Endothelial cell of hepatic sinusoid (primary cell): ENCODE data around the gene MGMT.

Experiments
- in situ Hi-C: cut with HindIII; loops from 2 replicates; pipeline ENCODE4 v1.10.0; 2017; ENCODE audit warnings: low sequenced_read_pairs

Gene MGMT

DNA sequence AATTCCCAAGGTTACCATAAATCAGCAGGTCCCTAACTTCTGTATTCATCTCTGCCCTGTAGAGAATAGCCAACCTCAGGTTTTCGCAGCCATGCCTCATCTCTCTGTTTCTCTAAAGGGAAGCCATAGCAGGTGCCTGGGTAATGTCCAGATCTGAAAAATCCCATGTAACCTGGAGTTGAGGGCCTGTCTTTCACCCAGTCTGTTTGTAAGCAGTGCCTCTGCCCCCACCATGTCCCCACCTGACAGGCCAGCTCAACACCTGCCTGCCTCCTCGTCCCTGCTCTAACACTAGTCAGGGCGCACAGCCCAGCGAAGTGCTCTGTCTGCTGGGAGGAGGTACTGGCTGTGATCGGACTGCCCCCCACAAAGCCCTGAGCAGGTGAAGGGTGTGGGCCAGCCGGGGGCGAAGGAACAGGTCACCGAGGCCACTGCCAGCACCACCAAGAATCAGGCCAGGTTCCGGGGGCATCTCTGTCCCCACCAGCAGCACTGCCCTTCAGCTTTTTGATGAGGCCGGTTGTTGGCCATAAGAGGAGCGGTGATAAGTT is 210.4 kb downstream of the MGMT start:
- in situ Hi-C loops: no loop called here

DNA sequence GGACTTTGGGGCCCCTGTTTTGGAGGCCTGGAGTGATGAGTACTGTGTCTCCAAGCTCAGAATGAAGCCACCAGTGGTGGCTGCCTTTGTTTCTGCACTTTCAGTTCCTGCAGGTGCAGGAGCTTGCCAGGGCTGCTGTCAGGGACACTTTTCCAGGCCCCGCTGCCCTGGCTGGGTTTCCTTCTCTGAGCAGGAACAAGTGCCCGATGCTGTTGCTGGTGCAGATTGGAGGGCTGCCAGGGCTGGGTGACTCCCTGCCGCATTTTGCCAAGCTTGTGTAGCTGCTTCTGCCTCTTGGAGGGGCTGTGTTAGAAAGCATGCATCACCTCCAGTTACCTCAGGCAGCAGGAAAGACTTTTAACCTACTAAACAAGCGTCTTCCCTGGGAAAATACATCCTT is 211.1 kb downstream of the MGMT start:
- in situ Hi-C loops: no loop called here

DNA sequence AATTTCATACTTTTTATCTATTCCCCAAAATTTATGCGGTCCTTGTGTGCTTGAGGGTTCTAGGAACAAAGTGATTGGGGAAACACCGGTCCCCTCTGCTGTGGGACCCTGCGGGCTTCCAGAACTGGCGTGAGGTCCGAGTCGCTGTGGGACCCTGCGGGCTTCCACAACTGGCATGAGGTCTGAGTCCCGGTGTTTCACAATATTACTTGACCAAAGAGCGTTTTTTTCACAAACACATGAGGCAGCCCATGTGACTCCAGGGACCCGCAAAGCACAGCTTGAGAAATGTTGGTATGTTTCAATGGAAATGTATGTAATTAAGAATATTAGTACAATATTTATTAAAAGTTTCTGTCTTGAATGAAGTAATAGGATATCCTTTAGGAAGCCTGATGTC is 212.2 kb downstream of the MGMT start:
- in situ Hi-C loops: no loop called here

DNA sequence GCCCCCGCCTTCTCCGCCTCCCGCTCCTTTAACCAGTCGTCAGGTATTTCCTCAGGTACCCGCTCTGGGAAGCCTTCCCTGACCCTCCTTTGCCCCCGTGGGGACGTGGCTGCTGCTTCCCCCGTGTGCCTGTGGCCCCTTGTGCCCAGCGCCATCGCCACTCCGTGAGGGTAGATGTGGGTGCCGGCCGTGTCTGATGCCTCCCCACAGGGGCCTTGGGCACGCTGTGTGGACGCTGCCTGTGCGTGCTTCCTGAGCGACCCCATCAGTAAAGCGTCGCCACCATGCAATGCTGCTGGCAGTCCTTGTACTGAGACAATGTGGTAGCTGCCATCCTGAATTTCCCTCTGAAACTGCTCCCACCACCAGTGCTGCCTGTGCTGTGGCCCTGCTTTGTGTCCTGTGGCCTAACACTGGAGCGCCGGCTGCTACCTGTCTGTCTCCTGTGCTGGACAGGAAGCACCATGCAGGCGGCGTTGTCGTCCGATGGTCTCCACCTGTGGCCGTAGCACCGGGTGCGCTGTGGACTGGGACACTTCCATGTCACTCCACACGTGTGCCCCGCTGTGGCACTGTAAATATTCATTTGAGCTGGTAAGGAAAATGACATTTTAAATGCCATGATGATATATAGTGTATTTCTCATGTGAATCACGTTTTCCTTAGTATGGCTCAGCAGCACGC is 213.8 kb downstream of the MGMT start:
- in situ Hi-C loops: no loop called here

DNA sequence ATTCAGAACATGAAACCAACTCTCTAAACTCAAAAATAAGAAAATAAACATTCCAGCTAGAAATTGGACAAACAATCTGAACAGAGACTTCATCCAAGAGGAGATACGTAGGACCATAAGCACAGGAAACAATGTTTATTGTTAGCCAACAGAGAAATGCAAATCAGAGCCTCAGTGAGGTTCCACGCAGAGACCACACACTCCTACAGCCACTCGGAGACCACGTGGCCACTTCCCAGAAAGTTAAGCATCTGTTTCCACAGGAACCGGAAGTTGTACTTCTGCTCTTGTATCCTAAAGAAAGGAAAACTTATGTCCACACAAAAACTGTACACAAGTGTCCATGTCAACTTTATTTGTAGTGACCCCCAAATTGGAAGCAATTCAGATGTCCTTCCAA is 214.8 kb downstream of the MGMT start:
- in situ Hi-C loops: no loop called here

DNA sequence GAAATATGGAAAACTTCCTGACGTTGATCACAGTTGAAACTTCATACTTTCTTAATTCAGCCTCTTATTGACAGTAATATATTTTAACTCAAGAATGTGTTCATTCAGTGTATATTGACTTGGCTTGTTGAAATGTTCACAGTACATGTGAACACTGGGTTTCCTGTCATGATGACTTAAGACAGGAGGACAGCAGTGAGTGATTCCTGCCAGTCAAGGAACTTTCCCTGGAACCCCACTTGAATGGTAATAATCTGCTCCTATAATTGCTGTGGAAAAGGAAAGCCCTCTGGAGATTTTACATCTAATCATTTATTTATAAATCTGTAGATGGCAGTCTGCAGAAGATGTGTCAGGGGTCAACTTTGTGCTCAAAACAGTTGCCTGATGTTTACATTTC is 216.5 kb downstream of the MGMT start:
- in situ Hi-C loops: no loop called here

DNA sequence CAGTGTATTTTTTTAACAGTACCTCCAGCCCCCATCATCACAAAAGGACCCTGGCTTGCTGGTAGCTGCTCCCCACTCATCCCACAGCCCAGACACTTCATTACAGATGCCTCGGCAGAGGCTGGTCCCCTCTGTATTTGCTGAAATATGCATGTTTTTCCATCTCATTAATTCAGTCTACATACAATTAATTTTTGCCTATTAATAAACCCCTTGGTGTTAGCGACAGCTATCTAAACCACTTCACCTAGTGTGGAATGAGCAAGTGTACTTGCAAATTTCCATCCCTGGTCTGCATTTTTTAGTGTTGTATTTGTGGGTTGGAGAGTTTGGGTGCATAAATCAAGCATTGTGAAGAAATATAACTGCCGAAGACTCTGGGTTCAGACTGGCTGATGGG is 216.9 kb downstream of the MGMT start:
- in situ Hi-C loops: no loop called here

DNA sequence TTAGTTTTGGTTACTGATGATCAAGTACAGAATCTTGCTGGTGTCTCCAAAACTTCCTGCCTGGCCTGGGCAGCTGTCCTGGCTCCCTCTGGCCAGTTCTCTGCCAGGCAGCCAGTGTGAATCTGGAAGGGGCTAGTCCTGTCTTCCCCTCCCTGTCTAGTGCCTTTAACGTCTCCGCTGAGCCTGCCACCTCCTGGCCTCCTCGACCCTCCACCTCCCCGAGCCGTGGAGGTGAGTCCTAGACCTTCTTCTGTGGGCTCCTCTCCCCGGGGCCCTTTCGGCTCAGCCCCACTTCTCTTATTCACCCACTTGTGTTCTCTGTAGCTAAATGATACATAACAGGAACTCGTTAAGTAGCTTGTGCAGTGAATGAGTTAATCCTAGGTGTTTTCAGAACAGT is 218.2 kb downstream of the MGMT start:
- in situ Hi-C loops: no loop called here

DNA sequence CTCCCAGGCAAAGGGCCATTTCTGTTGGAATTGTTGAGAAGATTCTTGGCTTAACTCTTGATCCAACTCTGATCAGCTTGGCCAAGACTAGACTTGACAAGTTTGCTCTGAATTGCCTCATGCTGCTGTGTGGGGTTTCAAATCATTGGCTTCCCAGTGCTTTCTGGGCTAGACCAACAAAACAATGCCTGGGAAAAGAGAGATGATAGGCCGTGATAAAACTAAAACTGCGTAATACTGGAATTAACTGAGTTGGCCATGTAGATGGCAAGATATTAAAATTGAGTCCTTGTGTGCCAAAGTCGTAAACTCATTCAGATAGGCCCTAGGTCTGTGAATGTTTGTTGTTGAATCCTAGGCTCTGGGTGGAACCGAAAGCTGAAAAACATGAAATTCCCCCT is 222.6 kb downstream of the MGMT start:
- in situ Hi-C loops: no loop called here

DNA sequence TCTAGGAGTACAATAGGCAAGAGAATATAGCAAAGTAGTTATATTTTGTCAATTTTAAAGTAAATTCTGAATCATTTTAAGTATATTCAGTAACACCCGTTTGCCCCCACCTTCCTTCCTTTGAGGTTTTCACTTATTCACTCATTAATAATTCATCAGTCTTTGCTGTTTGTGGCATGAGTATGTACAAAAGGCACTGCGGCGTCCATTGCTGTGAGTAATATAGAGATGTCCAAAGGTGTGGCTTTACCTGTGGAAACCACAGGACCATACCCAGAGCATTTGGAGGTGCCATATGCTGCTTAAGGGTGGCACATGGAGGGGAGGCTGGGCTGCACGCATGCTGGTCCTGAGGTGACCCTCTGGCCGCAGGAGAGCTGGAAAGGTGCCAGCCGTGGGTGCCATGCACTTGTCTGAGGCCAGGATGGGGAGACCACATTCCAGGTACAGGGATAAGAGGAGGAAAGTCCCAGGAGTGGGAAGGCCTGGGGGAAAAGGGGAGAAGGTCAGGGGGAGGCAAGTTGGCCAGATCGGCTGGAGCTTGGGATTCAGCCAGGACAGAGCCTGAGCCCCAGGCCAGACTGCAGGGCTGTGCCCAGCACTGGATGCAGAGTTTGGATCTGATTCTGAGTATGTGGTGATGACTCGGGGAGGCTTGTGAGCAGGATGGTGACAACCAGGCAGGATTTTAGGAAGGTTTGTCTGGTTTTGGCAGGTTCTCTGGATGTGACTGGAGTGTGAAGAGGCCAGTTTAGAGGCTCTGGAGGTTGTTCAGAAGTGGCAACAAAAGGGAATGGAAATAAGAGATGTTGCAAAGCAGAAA is 223.4 kb downstream of the MGMT start:
- in situ Hi-C loops: no loop called here

DNA sequence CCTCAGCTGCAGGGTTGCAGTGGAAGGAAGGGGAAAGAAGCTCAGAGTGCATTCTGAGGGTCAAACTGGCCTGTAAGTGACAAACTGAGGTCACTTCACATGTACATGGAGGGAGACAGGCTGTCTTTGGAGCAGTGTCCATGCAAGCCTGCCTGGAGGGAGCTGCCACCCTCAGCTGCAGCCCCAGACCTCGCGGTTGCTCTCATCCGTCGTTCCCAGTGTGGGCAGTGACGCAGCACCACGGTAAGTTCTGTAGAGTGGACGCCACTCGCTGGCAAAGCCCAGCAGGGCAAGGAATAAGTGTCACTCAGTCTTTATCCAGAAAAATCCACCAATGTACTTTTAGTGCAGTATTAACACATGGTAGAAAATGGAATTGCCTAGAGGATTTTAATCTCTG is 225.7 kb downstream of the MGMT start:
- in situ Hi-C loops: no loop called here

DNA sequence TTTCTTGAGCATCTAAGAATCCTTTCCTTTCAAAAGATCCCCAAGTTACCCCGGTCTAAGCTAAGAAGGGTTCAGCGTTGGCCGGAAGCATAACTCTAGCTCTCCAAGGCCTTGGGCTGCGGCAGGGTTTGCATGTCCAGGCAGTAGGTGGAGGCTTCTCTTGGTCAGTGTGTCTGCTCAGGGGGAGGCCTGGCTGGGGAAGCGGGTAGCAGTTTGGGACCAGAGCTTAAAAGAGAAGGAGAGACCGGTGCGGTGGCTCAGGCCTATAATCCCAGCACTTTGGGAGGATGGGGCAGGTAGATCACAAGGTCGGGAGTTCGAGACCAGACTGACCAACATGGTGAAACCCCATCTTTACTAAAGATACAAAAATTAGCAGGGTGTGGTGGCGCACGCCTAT is 226.3 kb downstream of the MGMT start:
- in situ Hi-C loops: no loop called here

DNA sequence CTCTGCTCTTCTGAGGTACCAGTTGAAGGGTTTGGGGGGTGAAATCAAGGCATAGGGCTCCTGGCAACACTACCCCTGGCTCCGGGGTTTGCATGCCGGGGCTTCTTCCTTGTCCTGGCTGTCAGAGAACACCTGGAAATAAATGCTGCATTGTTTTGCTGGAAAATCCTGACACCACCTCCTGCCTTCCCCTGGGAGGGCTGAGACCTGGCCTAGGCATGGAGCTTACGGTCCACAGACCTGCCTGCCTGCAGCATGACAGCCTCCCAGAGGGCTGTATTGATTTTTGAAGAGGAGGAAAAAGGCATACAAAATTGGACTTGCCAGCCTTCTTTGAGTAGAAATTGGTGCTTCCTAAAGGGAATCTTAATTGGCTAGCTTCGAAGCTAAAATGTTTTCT is 227.1 kb downstream of the MGMT start:
- in situ Hi-C loops: no loop called here

DNA sequence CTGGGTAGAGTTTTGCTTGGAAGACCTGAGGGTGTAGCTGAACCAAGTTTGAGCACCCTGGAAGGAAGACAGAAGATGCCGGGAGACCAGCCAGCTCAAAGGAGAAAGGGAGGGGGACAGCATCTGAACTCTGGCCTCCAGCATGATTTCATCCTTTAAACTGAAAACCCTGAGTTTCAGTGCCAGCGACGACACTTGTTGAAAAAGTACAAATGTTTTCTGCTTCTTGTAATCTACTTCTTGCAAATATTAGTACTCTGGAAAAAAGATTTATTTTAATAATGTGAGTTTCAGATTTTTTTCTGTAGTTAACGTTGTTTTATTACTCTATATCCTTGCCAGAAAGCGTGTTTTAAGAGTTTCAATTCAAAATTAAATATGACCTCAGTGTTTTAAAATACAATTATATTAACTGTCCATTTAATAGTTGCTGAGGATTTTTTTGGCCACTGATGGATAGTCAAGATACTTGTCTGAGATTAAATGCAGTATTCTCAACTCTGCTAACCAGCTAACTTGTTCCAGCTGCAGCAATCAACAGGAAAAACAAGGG is 227.7 kb downstream of the MGMT start:
- in situ Hi-C loops: no loop called here

DNA sequence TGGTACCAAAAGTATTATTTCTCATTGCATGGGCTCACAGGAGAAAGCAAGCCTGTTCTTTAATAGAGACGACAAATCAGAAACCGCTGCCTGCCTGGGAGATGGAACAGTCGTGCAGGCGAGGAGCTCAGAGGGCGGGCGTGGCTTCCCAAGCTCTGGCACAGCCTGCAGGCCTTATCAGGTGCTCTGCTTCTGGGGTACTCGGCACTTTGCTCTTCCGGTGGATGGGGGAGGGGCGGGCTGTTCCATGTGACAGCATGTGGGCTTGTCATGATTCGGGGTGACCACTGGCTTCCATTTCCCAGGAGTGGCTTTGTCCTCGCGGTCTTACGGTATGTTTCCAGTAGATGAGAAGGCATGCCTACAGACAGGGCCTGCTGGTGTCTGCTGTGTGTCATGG is 228.6 kb downstream of the MGMT start:
- in situ Hi-C loops: no loop called here

DNA sequence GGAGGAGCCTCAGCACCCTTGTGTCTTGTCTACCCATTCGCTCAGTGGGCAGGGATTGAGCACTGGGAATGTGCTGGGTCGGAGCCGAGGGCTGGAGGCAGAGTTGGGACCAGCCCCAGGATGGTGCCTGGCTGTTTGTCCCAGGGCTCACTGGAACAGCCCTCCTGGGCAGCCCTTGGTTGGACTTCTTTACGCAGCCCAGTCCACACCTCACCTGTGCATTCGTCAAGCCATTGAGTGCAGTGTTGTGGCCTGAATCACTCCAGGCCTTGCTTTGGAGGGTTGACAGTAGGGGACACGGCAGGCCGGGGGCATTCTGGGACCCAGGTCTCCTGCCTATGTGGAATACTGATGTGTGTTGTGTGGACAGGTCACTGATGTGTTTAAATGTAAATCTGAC is 229.6 kb downstream of the MGMT start:
- in situ Hi-C loops: no loop called here

DNA sequence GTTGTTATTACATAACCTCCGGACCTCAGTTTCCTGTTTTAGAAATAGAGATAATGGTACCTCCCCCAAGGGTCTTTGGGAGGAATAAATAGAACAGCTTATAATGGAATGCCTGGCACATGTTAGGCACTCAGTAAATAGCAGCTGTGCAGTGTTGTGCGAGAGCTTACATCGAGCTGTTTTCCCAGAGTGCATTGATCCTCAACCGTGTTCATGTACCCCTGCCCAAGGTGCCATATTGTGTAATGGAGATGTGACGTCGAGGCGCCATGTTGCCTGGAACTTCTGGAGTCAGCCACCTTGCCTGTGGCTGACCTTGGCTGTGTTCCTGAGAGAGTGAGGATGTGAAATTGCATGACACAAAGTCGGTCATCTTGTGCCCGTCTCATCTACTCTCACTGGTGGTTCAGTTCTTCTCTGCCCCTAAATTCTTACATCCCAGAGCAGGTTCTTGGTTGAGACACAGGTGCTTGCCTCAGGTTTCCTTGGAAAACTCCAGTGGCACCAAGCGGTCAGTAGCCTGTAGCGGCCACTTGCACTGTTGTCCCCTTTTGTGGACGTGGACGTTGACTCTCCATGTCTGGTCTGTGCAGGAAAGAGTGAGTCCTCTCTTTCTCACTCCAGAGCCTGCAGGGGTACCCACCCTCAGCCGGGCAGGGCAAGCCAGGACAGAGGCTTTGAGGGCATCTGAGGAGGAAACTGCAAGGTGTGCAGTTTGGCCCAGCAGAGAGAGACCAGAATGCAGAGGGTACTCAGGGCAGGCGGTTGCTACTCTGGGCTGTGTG is 230.6 kb downstream of the MGMT start:
- in situ Hi-C loops: no loop called here

DNA sequence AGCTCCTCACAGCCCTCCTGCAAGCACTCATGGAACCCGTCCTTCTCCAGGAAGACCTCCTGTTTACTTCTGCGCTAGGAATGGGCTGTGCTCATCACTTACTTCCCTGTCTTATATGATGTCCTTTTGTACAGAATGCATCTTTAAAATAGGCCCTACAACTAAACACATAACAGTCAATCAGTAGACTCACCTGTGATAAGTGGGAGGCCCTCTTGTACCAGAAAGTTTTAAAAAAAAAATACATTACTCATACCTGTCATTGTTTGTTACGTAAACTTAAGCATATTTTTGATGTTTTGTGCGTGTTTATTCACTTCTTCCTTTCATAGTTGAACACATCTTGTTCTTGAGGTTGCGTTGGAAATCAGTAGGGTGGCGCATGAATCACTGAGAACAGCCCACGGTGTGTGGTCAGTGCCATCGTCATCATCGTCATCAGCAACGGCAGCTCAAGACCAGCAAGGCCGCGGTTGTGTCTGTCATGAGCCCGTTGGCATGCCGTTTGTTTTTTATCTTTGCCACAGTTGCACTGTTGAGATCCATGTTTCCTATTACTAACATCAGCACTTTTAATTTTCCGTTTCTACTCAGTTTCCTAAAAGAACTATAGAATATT is 232.8 kb downstream of the MGMT start:
- in situ Hi-C loops: no loop called here

DNA sequence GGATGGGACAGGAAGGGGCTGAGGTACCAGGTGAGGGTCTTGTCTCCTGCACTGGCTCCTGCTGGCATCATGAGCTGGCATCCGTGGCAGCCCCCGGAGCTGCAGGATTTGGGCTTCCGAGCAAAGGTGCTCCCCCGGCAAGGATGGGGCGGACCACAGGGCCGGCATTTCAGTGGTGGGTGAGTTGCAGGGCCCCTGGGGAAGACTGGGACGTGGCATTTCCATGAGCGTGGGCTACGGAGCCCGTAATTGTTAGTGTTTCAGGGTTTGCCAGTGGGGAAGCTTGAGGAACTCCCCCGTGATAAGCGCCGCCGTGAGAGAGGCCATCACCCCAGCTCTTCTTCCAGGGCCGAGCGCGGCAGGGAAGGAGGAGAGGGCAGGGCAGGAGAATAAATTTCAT is 235.6 kb downstream of the MGMT start:
- in situ Hi-C loops: no loop called here

DNA sequence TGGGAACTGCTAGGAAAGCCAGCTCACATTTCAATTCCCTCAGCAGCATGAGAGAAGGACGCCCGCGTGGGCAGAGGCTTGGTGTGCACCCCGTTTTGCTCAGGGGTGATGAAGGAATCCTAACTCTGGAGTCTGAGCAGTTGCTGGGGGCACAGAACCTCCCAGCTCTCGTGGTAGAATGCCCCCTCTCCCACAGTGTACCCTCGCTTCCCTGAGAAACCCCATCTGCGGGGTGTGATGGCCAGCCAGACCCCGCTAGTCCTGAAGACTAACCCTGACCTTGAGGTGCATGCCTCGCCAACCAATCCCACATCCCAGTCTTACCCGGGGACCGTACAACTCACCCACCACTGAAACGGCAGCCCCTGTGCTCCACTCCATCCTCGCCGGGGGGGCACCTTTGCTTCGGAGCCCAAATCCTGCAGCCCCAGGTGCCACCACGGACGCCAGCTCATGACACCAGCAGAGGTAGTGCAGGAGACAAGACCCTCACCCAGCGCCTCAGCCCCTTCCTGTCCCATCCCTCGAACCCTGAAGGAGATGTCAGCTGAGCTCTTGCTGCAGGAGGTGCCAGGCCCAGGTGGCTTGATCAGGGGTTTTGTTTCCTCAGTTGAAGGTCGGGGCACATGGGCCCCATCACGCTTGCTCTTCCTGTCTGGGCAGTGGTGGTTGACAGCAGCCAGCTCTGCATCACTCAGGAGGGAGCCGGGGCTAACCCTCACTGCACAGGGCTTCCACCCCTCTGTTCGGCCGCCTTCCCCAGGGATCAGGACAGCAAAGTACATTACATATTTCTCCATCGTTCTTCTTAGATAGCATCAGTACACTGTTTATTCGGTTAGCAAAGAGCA is 236.5 kb downstream of the MGMT start:
- in situ Hi-C loops: no loop called here
